SK-MEL-5 (cell line): ENCODE data around the gene SUB1. TPM values are rescaled to one million over a fixed set of nuclear protein-coding genes. Genes with fewer than 3 reads are reported as not detected.
"Not testable (repeated sequence)": the region's sequence is repeated elsewhere in the genome, so short reads cannot be mapped to it uniquely, and the experiment has no call there.

Source experiments
- DNase-seq: peaks from one replicate; pipeline ENCODE4 v3.0.0-alpha.2; 2016; ENCODE audit warnings: low read depth, low spot score
- in situ Hi-C: cut with HindIII; loops from 2 replicates; pipeline ENCODE4 v1.10.0; 2016; ENCODE audit warnings: low sequenced_read_pairs, high pct_unique_total_duplicates, low pct_unique_long_range_greater_than_20kb
- total RNA-seq: library from RNA; depleted of rRNA; stranded (reverse); fragments of >200 nt; shearing (Covaris generic); gene quantifications from 2 replicates; pipeline ENCODE4 v1.2.3, GENCODE V29; 2014

Gene SUB1
- total RNA-seq, 1 experiment from 2014 or later: 514 TPM

DNA sequence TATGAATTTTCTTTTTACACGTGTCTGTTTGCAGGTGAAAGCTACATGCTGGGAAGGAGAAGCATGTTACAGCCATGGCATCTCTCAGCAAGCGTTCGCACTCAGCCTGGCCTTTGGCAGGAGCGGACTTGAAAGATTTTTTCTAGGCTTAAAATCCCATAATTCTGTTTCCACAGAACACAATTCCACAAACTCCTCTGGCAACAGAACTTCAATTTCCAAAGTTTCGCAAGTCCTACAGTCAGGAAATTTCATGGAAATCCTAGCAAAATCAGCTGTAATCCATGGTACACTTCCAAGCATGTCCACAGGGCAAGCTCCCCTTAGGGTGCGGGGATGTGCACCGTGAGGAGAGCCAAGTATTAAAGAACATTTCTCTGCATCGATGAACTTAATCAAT is 35.9 kb downstream of the SUB1 start:
- DNase-seq: no peak
- in situ Hi-C loops: no loop called here

DNA sequence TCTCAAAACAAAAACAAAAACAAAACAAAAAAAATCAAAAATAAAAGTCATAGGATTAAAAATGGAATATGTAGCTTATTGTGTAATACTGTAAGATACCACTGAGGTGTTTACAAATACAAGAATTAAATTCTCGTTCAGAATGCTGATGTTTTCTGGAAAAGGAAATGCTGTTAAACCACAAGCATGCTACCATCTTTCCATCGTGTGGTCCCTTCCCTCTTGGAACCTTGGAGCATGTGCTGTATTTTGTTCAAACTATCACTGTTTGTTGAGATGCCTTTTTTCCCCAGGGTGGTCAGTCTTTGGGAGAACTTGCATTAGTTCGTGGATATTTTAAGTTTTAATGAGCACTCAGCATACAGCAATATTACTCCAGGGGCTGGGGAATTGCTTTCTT is 39.7 kb downstream of the SUB1 start:
- no peak for DNase-seq
- in situ Hi-C loops: no loop called here

DNA sequence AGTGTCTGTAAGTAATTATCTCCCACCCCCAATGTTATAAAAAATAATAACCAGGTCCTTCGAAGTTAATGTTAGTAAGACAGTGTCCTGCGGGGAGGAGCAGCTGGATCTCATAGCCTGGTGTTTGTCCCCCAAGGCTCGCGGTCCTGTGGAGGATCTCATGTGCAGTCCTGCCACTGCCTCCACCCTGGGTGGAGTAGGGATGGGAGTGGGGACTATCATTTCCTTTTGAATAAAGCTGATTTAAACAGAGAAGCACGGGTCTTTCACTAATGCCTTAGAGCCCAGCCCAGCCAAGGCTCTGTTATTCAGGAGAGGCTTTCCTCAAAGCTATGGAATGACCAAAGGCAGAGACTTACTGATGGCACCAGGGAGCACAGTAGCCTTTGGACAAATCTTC is 40.2 kb downstream of the SUB1 start:
- in situ Hi-C loops: no loop called here
- DNase-seq: no peak

DNA sequence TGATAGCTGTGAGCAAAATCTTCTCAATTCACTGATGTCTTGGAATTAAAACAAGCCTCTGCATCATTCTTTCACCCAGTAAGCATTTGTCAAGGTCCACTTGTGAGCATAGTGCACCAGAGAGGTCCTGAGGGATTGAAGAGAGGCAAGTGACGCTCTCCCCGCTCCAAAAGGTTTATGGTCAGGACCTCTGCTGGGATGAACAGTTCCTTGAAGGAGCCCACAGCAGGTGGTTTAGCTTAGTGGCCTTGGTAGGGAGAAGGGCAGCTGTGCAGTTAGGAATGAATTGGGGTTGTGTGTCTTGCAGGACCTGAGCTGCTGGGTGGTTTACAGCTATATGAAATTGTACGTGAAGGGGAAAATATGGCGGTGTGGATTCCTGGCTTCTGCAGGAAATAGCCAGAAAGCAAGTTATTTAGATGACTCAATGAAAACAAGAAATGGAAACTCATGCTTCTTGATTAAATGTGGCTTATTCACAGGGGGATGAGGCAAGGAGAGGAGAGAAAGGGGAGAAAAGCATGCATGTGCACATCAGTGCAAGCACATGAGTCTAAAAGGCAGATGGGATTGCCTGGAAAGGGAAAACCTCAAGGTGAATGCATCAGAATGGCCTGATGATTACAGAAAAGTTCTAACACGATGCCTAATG is 42.0 kb downstream of the SUB1 start:
- in situ Hi-C loops: no loop called here
- DNase-seq: no peak

DNA sequence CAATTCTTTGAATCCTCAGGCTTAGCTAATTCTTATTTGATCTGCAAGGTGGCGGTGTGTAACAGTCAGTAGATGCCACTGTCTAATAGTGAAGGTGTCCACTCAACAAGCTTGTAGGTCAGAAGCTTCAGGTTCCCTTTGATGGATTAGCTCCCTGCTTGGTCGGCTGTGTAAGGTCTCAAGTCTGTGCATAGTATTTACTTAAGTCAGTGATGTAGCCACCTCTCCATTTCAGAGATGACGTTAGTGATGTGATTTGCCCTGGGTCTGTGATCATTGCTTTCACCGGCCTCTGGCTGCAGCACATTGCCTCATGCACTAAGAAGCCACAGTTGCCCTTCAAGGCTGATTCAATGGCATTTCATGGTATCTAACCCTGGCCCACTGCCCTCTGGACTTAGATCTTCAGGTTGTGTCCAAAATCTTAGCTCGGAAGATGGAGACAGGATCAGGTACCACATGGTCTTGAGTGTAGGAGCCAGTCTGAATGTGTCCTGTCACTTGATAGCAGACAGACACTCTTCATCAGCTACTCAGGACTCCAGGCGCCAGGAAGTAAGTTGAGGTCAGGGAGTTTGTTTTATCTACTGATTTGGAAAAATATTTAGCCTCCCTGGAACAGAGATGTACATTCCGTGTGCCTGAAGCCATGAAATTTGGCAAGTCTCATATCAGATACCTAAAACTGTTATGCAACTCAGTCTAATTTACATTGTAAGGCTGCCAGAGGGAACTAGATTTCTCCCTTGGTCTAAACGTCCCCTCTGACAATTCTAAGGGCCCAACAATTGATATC is 42.9 kb downstream of the SUB1 start:
- no peak for DNase-seq
- in situ Hi-C loops: no loop called here

DNA sequence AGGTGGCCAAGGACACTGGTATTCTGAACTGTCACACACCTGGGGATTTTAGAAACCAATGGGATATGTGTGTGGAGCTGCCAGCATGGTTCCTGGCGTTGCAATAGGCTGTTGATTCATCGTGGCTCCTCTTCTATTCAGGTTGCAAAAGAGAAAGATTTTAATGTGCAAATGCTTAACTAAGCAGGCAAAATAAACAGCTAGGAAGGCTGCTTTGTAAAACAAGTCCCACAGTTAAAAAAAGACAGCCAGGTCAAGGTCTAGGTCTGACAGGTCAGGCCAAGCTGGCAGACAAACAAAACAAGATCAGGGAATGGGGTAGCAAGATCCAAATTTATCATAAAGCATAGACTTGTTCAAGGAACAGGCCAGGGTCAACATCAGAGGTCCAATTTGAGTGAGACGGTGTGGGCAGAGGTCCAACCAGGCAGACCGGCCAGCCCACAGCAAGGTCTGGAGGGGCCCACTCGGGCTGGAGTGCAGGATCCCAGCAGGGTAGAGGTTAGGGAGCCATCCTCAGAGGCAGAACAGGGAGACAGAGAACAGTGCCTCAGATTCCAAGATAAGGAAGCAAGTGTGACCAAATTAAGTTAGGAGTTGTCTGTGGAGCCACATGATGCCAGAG is 45.6 kb downstream of the SUB1 start:
- DNase-seq: no peak
- in situ Hi-C loops: no loop called here

DNA sequence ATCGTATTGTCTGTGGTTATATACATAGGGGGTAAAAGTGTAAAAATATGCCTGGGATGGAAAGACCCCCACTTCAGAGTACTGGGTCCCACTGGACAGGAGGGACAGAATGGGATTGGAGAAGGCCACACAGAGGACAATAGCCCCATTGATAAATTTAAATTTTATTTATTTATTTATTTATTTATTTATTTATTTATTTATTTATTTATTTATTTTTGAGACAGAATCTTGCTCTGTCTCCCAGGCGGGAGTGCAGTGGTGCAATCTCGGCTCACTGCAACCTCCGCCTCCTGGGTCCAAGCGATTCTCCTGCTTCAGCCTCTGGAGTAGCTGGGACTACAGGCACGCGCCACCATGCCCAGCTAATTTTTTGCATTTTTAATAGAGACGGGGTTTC is 47.7 kb downstream of the SUB1 start:
- DNase-seq, in situ Hi-C loops: not testable (repeated sequence)

DNA sequence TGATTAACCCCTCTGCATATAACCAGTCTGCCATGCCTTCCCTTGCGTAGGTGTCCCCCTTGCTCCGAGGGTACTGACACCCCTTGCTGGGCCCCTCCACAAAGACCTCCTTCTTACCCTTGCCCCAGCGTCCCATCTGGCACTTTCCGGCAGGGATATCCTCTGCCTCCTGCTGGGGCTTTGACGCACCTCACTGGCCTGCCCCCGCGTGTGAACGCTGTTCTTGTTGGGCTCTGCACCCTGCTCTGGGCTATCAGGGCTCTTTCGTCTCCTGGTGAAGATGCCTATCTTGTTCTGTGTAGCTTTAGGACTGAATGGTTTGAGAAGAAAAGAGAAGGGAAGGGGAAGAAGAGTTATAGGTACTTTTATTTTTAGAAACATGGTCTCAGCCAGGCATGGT is 53.0 kb downstream of the SUB1 start:
- in situ Hi-C loops: no loop called here
- no peak for DNase-seq

DNA sequence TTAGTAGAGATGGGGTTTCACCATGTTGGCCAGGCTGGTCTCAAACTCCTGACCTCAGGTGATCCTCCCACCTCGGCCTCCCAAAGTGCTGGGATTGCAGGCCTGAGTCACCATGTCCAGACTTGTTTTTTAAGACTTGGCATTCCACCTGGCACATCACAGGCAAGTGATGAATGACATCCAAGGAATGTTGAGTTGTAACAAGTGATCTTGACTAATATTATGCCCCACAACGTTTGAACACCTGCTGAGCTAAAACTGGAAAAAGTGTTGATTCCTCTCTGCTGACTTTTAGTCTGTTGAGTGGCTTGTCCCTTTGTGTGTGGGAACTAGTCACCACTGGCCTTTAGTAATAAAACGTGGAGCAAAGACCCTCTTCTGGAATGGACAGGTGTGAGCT is 54.6 kb downstream of the SUB1 start:
- no peak for DNase-seq
- in situ Hi-C loops: no loop called here

DNA sequence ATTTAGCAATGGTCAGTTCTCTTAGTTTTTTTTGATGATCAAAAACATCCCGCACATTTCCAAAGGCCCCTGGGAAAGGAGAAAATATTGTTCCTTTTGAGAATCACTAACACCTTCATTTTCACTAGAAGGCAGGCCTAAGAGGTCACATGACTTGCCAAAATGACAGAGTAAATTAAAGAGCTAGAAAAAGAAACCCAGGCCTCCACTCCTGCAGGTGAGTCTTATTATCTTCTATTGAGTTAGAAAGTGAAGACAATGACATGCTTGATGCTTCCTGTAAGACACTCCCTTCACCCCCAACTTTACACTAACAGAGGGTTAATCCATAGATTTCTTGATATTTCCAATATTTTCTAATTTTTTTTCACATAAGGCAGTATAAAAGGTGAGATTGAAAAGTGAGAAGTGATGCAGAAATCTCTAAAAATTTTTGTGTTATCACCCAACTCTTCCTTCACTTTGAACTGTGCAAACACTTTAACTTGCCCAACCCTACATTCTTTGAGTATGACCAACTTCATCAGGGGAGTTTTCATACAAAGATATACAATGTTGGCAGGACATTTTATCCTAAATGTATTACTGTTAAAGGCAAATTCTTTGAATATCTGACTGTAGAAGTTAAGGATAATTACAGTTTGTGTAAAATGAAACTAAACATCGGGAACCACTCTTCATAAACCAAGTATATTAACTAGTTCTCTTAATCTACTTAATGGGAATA is 57.1 kb downstream of the SUB1 start:
- in situ Hi-C loops: no loop called here
- DNase-seq: no peak

DNA sequence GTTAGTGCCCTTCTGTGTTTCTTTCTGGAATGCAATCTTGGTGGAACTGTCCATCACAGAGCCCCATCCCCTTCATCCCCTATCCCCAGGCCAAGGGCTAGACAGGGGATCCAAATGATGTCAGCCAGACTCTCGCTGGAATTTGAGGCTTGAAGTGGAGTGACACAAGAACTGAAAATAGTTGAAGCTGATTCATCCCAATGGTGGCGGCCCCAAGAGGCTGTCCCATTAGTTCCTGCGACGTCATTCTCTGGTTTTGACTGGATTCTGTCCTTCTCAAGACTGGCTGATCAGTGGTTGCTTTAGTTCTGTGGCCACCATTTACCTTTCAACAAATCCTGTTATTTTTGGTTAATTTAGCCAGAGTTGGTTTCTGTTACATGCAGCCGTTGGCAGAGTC is 59.9 kb downstream of the SUB1 start:
- in situ Hi-C loops: no loop called here
- no peak for DNase-seq

DNA sequence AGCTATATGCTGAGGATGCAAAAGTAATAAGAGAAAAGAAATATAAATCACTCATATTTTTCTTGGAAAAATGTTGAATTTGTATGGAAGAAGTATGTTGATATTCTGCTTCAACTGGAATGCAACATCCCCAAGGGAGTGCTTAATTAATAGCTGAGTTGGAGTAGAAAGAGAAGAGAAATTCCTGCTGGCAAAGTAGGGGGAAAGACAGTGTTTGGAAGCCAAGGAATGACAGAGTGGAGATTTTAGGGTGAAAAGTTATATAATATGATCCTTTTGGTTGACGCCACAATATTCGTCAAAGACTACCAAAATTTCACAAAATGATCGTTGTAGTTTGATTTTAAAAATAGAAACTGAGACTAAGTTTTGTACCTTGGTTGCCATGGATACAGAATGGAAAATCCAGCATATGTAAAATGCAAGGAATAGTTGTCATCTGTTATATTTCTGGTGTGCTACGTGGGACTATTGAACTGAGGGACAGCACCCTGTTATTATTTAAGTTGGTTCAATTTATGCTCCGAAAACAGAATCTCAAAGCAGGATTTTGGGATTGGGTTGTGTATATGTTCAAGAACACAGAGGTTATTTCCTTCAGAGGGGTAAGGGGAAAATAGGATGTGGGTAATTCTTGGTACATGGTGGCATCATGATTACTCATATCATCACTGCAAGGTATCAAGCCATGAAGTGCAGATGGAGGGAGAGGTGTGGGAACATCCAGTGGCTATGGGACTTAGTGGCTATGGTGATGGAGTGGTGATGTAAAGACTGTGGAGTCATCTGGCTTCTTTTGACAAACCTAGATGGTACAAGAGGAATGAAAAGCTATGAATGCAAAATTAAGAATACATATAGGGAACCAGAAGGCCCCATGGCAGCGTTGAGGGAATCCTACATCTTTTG is 61.0 kb downstream of the SUB1 start:
- no peak for DNase-seq
- in situ Hi-C loops: no loop called here

DNA sequence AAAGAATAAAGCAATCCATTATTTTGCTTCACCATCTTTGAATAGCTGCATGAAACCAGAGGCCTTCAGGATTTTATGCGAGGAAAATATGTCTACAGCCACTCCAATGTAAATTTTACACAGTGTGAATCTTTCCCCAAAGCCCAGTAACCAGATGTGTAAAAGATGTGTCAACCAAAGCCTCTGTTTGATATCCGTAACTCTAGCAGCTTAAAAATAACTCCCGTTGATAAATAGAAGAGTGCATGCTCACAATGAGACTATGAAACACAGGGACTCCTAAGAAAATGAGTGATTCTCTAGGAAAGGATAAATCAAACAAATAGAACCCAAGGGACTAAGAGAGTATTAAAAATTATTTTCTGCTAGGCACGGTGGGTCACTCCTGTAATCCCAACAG is 65.7 kb downstream of the SUB1 start:
- DNase-seq: no peak
- in situ Hi-C loops: no loop called here

DNA sequence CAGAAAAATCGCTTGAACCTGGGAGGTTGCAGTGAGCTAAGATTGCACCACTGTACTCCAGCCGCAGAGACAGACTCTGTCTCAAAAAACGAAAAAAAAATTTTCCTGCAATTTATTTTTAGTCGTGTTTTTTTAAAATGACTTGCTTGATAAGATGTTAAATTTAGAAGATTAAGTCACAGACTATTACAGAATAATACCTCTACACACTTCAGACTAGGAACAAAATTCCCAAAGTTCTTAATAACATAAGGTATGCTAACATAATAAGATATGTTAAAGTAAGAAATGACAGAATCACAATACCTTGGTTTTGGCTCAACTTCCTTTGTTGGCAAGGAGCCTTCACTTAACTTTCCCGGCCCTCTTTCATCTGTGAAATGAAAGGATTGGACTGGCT is 66.3 kb downstream of the SUB1 start:
- no peak for DNase-seq
- in situ Hi-C loops: no loop called here
